Measurements from ENCODE around the gene SNX1.

DNA sequence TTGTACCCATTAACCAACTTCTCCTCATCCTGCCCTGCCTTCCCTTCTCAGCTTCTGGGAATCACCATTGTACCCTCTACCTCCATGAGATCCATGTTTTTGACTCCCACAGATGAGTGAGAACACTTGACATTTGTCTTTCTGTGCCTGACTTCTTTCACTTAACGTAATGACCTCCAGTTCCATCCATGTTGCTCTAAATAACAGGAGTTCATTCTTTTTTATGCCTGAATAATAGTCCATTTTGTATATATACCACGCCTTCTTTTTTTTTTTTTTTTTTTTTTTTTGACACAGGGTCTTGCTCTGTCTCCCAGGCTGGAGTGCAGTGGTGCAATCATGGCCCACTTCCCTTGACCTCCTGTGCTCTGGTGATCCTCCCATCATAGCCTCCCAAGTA is 6.7 kb downstream of the SNX1 start:
- TF ChIP-seq, protein P1, sequence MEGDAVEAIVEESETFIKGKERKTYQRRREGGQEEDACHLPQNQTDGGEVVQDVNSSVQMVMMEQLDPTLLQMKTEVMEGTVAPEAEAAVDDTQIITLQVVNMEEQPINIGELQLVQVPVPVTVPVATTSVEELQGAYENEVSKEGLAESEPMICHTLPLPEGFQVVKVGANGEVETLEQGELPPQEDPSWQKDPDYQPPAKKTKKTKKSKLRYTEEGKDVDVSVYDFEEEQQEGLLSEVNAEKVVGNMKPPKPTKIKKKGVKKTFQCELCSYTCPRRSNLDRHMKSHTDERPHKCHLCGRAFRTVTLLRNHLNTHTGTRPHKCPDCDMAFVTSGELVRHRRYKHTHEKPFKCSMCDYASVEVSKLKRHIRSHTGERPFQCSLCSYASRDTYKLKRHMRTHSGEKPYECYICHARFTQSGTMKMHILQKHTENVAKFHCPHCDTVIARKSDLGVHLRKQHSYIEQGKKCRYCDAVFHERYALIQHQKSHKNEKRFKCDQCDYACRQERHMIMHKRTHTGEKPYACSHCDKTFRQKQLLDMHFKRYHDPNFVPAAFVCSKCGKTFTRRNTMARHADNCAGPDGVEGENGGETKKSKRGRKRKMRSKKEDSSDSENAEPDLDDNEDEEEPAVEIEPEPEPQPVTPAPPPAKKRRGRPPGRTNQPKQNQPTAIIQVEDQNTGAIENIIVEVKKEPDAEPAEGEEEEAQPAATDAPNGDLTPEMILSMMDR (IDR thresholded peaks at IDR 0.05) = no peak
- TF ChIP-seq POLR2A (IDR thresholded peaks at IDR 0.05) = no peak

Data from uterus (tissue), 2 donors.